ENCODE results near the gene ALKBH5. TPM values are rescaled to one million over a fixed set of nuclear protein-coding genes. Genes with fewer than 3 reads are reported as not detected.

Gene ALKBH5
- total and polyA plus RNA-seq, 11 donors, result 89.2 to 233 (median 192) TPM

GRCh38 chr17:18225121-18225641, 41.6 kb downstream of the ALKBH5 start, which contains the start of gene LLGL1:
LLGL1 (plus strand) TSS chr17:18225635; CDS start chr17:18225683, 48 bp downstream.
- intact Hi-C loops (cut with DNase I), result loop anchor here in 4 of 10 donors (2.0 to 10.0 kb wide), 4 partner anchors 34 to 90 kb away; partner anchors contain the start of genes SMCR8 (in 2 of the 4), TOP3A (in 2 of the 4), ALKBH5 (in 1 of the 4) and FLII (in 1 of the 4)
- Histone ChIP-seq H3K9me3 (no peaks in the 10 kb centered on the region), H3K27me3 (no peaks in the 10 kb centered on the region), H3K27ac (peak within 1 kb of the TSS in 10 of 12 donors; percentile 37 to 80 (median 70)), H3K4me3 (peak within 1 kb of the TSS; percentile 33 to 91 (median 66)), H3K4me1 (peaks cover 0 to 25% (median 15%) of the 10 kb centered on the region in 12 donors), H3K36me3 (no peaks in the 10 kb centered on the region)
- peak; percentile 97 to 99 (median 98) for DNase-seq
- TF ChIP-seq CTCF (IDR thresholded peaks at IDR 0.05) (no peak), POLR2A (IDR thresholded peaks at IDR 0.05) (no peak)
- WGBS, 4 donors, result 0 to 3% (median 1%) methylated on average over 5 to 60 of the region's 60 CpGs
- ATAC-seq, result peak; percentile 90 to 98 (median 97)

- 0 to 1% (median 1%) methylated on average over 6 to 57 of the region's 57 CpGs for WGBS, 4 donors
- TF ChIP-seq CTCF (IDR thresholded peaks at IDR 0.05) (no peak), POLR2A (IDR thresholded peaks at IDR 0.05) (peak in 1 of 2 donors; percentile 12)
These were observed 42.1 kb downstream of the ALKBH5 start for GRCh38 chr17:18225642-18226283.

GRCh38 chr17:18226284-18226945, 42.8 kb downstream of the ALKBH5 start:
- peak overlapping the region in 7 of 12 donors; percentile 15 to 65 (median 52) for H3K27ac ChIP-seq
- H3K27me3 ChIP-seq, result no peaks in the 10 kb centered on the region
- TF ChIP-seq CTCF (IDR thresholded peaks at IDR 0.05) (no peak), POLR2A (IDR thresholded peaks at IDR 0.05) (no peak)
- intact Hi-C loops (cut with DNase I), result loop anchor here in 2 of 10 donors (10.0 kb wide), 1 partner anchor 88 kb away; the partner anchor contains the start of genes SMCR8 (in 2 of the 2) and TOP3A (in 2 of the 2)
- DNase-seq (no peak), ATAC-seq (no peak)
- H3K36me3 ChIP-seq, result no peaks in the 10 kb centered on the region
- peak overlapping the region; percentile 33 to 91 (median 66) for H3K4me3 ChIP-seq
- peaks cover 0 to 25% (median 15%) of the 10 kb centered on the region in 12 donors for H3K4me1 ChIP-seq
- WGBS, 4 donors, result 13 to 30% (median 27%) methylated on average over 11 to 16 of the region's 16 CpGs
- H3K9me3 ChIP-seq, result no peaks in the 10 kb centered on the region

More at GRCh38 chr17:18225642-18226283, 42.1 kb downstream of the ALKBH5 start:
- Histone ChIP-seq H3K9me3 (no peaks in the 10 kb centered on the region), H3K36me3 (no peaks in the 10 kb centered on the region), H3K27me3 (no peaks in the 10 kb centered on the region), H3K4me1 (peaks cover 0 to 25% (median 15%) of the 10 kb centered on the region in 12 donors), H3K4me3 (peak overlapping the region; percentile 33 to 91 (median 66)), H3K27ac (peak overlapping the region in 9 of 12 donors; percentile 9 to 65 (median 46))
- DNase-seq (no peak), ATAC-seq (peak in 1 of 4 donors; percentile 4)
- intact Hi-C loops (cut with DNase I), result loop anchor here in 4 of 10 donors (2.0 to 10.0 kb wide), 4 partner anchors 33 to 89 kb away; partner anchors contain the start of genes SMCR8 (in 2 of the 4), TOP3A (in 2 of the 4), ALKBH5 (in 1 of the 4) and FLII (in 1 of the 4)

All from heart left ventricle (tissue), 16 donors.